Keratinocyte (primary cell): ENCODE results near the gene HPCAL1. TPM values are rescaled to one million over a fixed set of nuclear protein-coding genes. Genes with fewer than 3 reads are reported as not detected.

Experiments used
- DNase-seq: peaks from one replicate; pipeline ENCODE4 v3.0.0-alpha.2; 2011; ENCODE audit warnings: low read depth, missing footprints, low spot score
- FAIRE-seq: peaks from 2 replicates; lab custom pipeline; 2011; peaks lifted over from hg19 to GRCh38; lab: Jason Lieb, UNC
- H2AFZ ChIP-seq: 2 replicates; pipeline ENCODE4 v1.6.0; 2012; ENCODE audit warnings: low read length, control low read depth, inconsistent platforms; ENCODE audit not compliant: control insufficient read depth
- H3K27ac ChIP-seq: 2 replicates; pipeline ENCODE4 v1.5.1; 2011; ENCODE audit warnings: low read length; ENCODE audit not compliant: control insufficient read depth, insufficient read depth
- H3K27me3 ChIP-seq: 3 replicates; pipeline ENCODE4 v1.6.0; 2011; ENCODE audit warnings: low read length; ENCODE audit not compliant: control insufficient read depth, insufficient read depth; ENCODE audit errors: extremely low read depth
- H3K36me3 ChIP-seq, 2 experiments: 2 replicates in 1 of 2; 3 replicates in 1 of 2; pipeline ENCODE4 v1.5.1; 2011; ENCODE audit warnings: low read length in 2 of 2, mild to moderate bottlenecking in 1 of 2; ENCODE audit not compliant: control insufficient read depth in 2 of 2, insufficient read depth in 2 of 2; ENCODE audit errors: extremely low read depth in 1 of 2
- H3K4me1 ChIP-seq: 3 replicates; pipeline ENCODE4 v1.5.1; 2011; ENCODE audit warnings: low read length; ENCODE audit not compliant: control insufficient read depth, insufficient read depth; ENCODE audit errors: extremely low read depth
- H3K4me2 ChIP-seq: 3 replicates; pipeline ENCODE4 v1.6.0; 2011; ENCODE audit warnings: low read depth, low read length; ENCODE audit not compliant: control insufficient read depth, insufficient read depth; ENCODE audit errors: extremely low read depth
- H3K4me3 ChIP-seq, 3 experiments: fragments of 200-600 bp in 1 of 3; sonication (generic) in 1 of 3; 2 replicates in 2 of 3; 3 replicates in 1 of 3; pipeline ENCODE4 v1.5.1; 2011 to 2016; ENCODE audit warnings: low read length in 3 of 3, mild to moderate bottlenecking in 3 of 3, control low read depth in 2 of 3, inconsistent platforms in 1 of 3, low read depth in 1 of 3, mixed read lengths in 1 of 3, mixed run types in 1 of 3, moderate library complexity in 1 of 3; ENCODE audit not compliant: control insufficient read depth in 2 of 3, insufficient read depth in 2 of 3; ENCODE audit errors: extremely low read depth in 1 of 3
- H3K79me2 ChIP-seq: 2 replicates; pipeline ENCODE4 v1.6.0; 2012; ENCODE audit warnings: low read length; ENCODE audit not compliant: control insufficient read depth, insufficient read depth
- H3K9ac ChIP-seq: 3 replicates; pipeline ENCODE4 v1.6.0; 2011; ENCODE audit warnings: low read length; ENCODE audit not compliant: control insufficient read depth, insufficient read depth; ENCODE audit errors: extremely low read depth
- H3K9me1 ChIP-seq: 3 replicates; pipeline ENCODE4 v1.6.0; 2011; ENCODE audit warnings: low read length; ENCODE audit not compliant: control insufficient read depth, insufficient read depth; ENCODE audit errors: extremely low read depth
- H3K9me3 ChIP-seq: 2 replicates; pipeline ENCODE4 v1.5.1; 2012; ENCODE audit warnings: low read depth, low read length; ENCODE audit not compliant: control insufficient read depth
- H4K20me1 ChIP-seq: 3 replicates; pipeline ENCODE4 v1.6.0; 2011; ENCODE audit warnings: low read length; ENCODE audit not compliant: control insufficient read depth, insufficient read depth; ENCODE audit errors: extremely low read depth
- CTCF ChIP-seq, 3 experiments: IDR thresholded peaks in 1 of 3; conservative IDR thresholded peaks in 1 of 3; optimal IDR thresholded peaks in 1 of 3; 2 replicates in 2 of 3; 3 replicates in 1 of 3; pipeline versions ENCODE3 to v1.5.1; 2011; ENCODE audit warnings: low read length in 3 of 3, mild to moderate bottlenecking in 3 of 3, moderate library complexity in 2 of 3, control low read depth in 1 of 3, inconsistent platforms in 1 of 3; ENCODE audit not compliant: insufficient read depth in 2 of 3; ENCODE audit errors: extremely low read depth in 1 of 3
- EZH2 ChIP-seq: IDR thresholded peaks from one replicate; pipeline ENCODE4 v1.6.1; 2012; ENCODE audit warnings: inconsistent platforms, mild to moderate bottlenecking, low read length, moderate library complexity
- dilution Hi-C: fragments of 300-500 bp; cut with MboI; formaldehyde crosslinking; loops from one replicate; pipeline ENCODE4 v1.7.0; 2020; ENCODE audit warnings: low sequenced_read_pairs; ENCODE audit not compliant: extremely low pct_ligation_motif_present
- polyA plus RNA-seq, 5 experiments: library from polyadenylated mRNA; depleted of rRNA in 3 of 5; stranded (reverse) in 3 of 5; stranded (forward) in 1 of 5; unstranded in 1 of 5; fragments of >200 nt; gene quantifications; 1 replicate in 1 of 5; 2 replicates in 3 of 5; 3 replicates in 1 of 5; pipeline versions ENCODE4 v1.2.1 to v1.2.3, GENCODE V29; 2011 to 2012; ENCODE audit warnings: missing spikeins in 2 of 5, low read depth in 1 of 5, low replicate concordance in 1 of 5

Gene HPCAL1
- polyA plus RNA-seq, 1 donor (not counting 4 experiments of a cell fraction or from before 2014, with no cell fraction given): 18.0 TPM

GRCh38 chr2:10356439-10356811, 53.7 kb downstream of the HPCAL1 start:
- Histone ChIP-seq H3K36me3 (peaks cover 3 to 6% of the 10 kb centered on the region in 2 experiments), H3K27me3 (no peaks in the 10 kb centered on the region), H3K9ac (no peak overlapping the region), H3K4me2 (no peak overlapping the region), H3K4me1 (peaks cover 7% of the 10 kb centered on the region), H3K9me3 (no peaks in the 10 kb centered on the region), H3K4me3 (no peak overlapping the region), H2AFZ (no peak overlapping the region), H3K9me1 (no peaks in the 10 kb centered on the region), H3K27ac (no peak overlapping the region), H3K79me2 (peaks cover 4% of the 10 kb centered on the region), H4K20me1 (no peaks in the 10 kb centered on the region)
- TF ChIP-seq CTCF (optimal IDR thresholded peaks at IDR 0.05 in 1 of 3, IDR thresholded peaks at IDR 0.05 in 1 of 3, conservative IDR thresholded peaks at IDR 0.05 in 1 of 3; ENCODE audit: extremely low read depth in 1 of 3, insufficient read depth in 2 of 3, low read length in 3 of 3): no peak
- TF ChIP-seq EZH2: no peak
- FAIRE-seq (no peak), DNase-seq (no peak)
- dilution Hi-C loops: no loop called here

- no peak overlapping the region for H3K4me2 ChIP-seq
- H3K27me3 ChIP-seq: no peaks in the 10 kb centered on the region
- no peak overlapping the region for H3K9ac ChIP-seq
- H3K9me1 ChIP-seq: no peaks in the 10 kb centered on the region
- no peak for DNase-seq
- no peak overlapping the region for H3K4me3 ChIP-seq
- FAIRE-seq: no peak
- no peaks in the 10 kb centered on the region for H3K9me3 ChIP-seq
- dilution Hi-C loops: no loop called here
- peaks cover 3 to 6% of the 10 kb centered on the region in 2 experiments for H3K36me3 ChIP-seq
- no peak overlapping the region for H2AFZ ChIP-seq
- no peak overlapping the region for H3K27ac ChIP-seq
- TF ChIP-seq EZH2: no peak
- TF ChIP-seq CTCF (optimal IDR thresholded peaks at IDR 0.05 in 1 of 3, IDR thresholded peaks at IDR 0.05 in 1 of 3, conservative IDR thresholded peaks at IDR 0.05 in 1 of 3; ENCODE audit: extremely low read depth in 1 of 3, insufficient read depth in 2 of 3, low read length in 3 of 3): no peak
- H3K4me1 ChIP-seq: peaks cover 1% of the 10 kb centered on the region
- no peaks in the 10 kb centered on the region for H4K20me1 ChIP-seq
- H3K79me2 ChIP-seq: peaks cover 4% of the 10 kb centered on the region
These were observed 54.8 kb downstream of the HPCAL1 start for GRCh38 chr2:10357193-10358169.
